GM12878 (cell line): Measurements from ENCODE around the gene AAGAB. TPM values are rescaled to one million over a fixed set of nuclear protein-coding genes. Genes with fewer than 3 reads are reported as not detected.

Experiments used
- ATAC-seq: fragments of 200-7000 bp; cut with Tn5 transposase; 3 replicates; pipeline ENCODE4 v1.9.1; 2020; ENCODE audit warnings: mild to moderate bottlenecking, moderate library complexity
- BruUV-seq: library from RNA; stranded (reverse); fragments of 400-500 nt; replicated peaks from 2 replicates; lab custom pipeline; 2021; lab: Mats Ljungman, UMichigan
- CTCF ChIA-PET: fragments of 300-600 bp; sonication (Branson Sonifier 250); formaldehyde crosslinking; extraction: SDS; loops from one replicate; lab custom pipeline; 2021; ENCODE audit warnings: inconsistent platforms; lab: Yijun Ruan, JAX
- POLR2A ChIA-PET: fragments of 350-600 bp; formaldehyde crosslinking; extraction: SDS; loops from one replicate; lab custom pipeline; 2021; ENCODE audit warnings: inconsistent platforms; lab: Charles Lee
- RAD21 ChIA-PET: fragments of 300-600 bp; sonication (Branson Sonifier 250); formaldehyde crosslinking; loops from one replicate; lab custom pipeline; 2023; ENCODE audit warnings: antibody characterized with exemption; ENCODE audit not compliant: unreplicated experiment; lab: Charles Lee
- SMC1A ChIA-PET: fragments of 300-600 bp; sonication (Branson Sonifier 250); formaldehyde crosslinking; loops from one replicate; lab custom pipeline; 2023; ENCODE audit not compliant: unreplicated experiment, uncharacterized antibody; lab: Charles Lee
- DNase-seq: peaks from one replicate; pipeline ENCODE4 v3.0.0-alpha.2; 2011; ENCODE audit warnings: low read depth, low spot score
- FAIRE-seq: peaks from 3 replicates; lab custom pipeline; 2011; peaks lifted over from hg19 to GRCh38; lab: Jason Lieb, UNC
- H2AFZ ChIP-seq: 2 replicates; pipeline ENCODE4 v1.6.0; 2011; ENCODE audit warnings: low read depth, low read length, control low read depth; ENCODE audit not compliant: control insufficient read depth
- H3K27ac ChIP-seq: 2 replicates; pipeline ENCODE4 v1.5.1; 2011; ENCODE audit warnings: control low read depth; ENCODE audit not compliant: control insufficient read depth, insufficient read depth
- H3K27me3 ChIP-seq, 2 experiments: replicated peaks in 1 of 2; 2 replicates each; pipeline versions ENCODE4 v1.6.0 to v1.6.1; 2011; ENCODE audit warnings: low read length in 1 of 2; ENCODE audit not compliant: control insufficient read depth in 2 of 2, insufficient read depth in 2 of 2
- H3K36me3 ChIP-seq, 2 experiments: 2 replicates each; pipeline ENCODE4 v1.5.1; 2011; ENCODE audit warnings: low read length in 1 of 2; ENCODE audit not compliant: control insufficient read depth in 2 of 2, insufficient read depth in 2 of 2
- H3K4me1 ChIP-seq: 2 replicates; pipeline ENCODE4 v1.6.1; 2011; ENCODE audit warnings: mild to moderate bottlenecking, low read length, moderate library complexity, mixed read lengths; ENCODE audit not compliant: control insufficient read depth, insufficient read depth
- H3K4me2 ChIP-seq: 2 replicates; pipeline ENCODE4 v1.6.0; 2011; ENCODE audit warnings: control low read depth; ENCODE audit not compliant: control insufficient read depth, insufficient read depth
- H3K4me3 ChIP-seq: fragments of 200-600 bp; sonication (generic); 2 replicates; pipeline ENCODE4 v1.5.1; 2016
- H3K79me2 ChIP-seq: 2 replicates; pipeline ENCODE4 v1.6.0; 2011; ENCODE audit warnings: low read length; ENCODE audit not compliant: control insufficient read depth, insufficient read depth
- H3K9ac ChIP-seq: 2 replicates; pipeline ENCODE4 v1.8.0; 2011; ENCODE audit warnings: low read length, control low read depth, mixed read lengths; ENCODE audit not compliant: control insufficient read depth, insufficient read depth
- H3K9me3 ChIP-seq: replicated peaks from 3 replicates; pipeline ENCODE4 v1.5.1; 2011; ENCODE audit warnings: mild to moderate bottlenecking, low read length; ENCODE audit not compliant: control insufficient read depth, insufficient read depth
- H4K20me1 ChIP-seq: 2 replicates; pipeline ENCODE4 v1.6.0; 2011; ENCODE audit not compliant: control insufficient read depth, insufficient read depth
- CBX5 ChIP-seq: sonication (generic); IDR thresholded peaks from 2 replicates; pipeline ENCODE4 v1.6.1; 2016; ENCODE audit warnings: low read depth, moderate library complexity, mild to moderate bottlenecking, inconsistent platforms
- NR2C2 ChIP-seq: IDR thresholded peaks from 2 replicates; pipeline ENCODE4 v1.6.1; 2011; ENCODE audit warnings: borderline replicate concordance, low read depth; ENCODE audit not compliant: control insufficient read depth, insufficient read length
- RAD21 ChIP-seq: IDR thresholded peaks from 2 replicates; pipeline ENCODE4 v1.6.1; 2011; ENCODE audit warnings: mild to moderate bottlenecking, low read depth, low read length, moderate library complexity; ENCODE audit not compliant: insufficient read depth
- SPI1 ChIP-seq: IDR thresholded peaks from 2 replicates; pipeline ENCODE4 v1.6.1; 2011; ENCODE audit warnings: low read depth, mild to moderate bottlenecking, low read length, moderate library complexity, borderline replicate concordance; ENCODE audit not compliant: insufficient read depth
- SUPT20H ChIP-seq: IDR thresholded peaks from 2 replicates; pipeline ENCODE4 v1.6.1; 2011; ENCODE audit warnings: low read depth, mild to moderate bottlenecking, low read length, moderate library complexity, borderline replicate concordance; ENCODE audit not compliant: control insufficient read depth
- ZBED1 ChIP-seq: IDR thresholded peaks from 2 replicates; pipeline ENCODE4 v1.6.1; 2016; ENCODE audit warnings: borderline replicate concordance
- WGBS: methylation state at CpG from one replicate; pipeline ENCODE4 v1.1.6; 2016; ENCODE audit warnings: low lambda C conversion rate; ENCODE audit not compliant: insufficient replicate concordance, insufficient coverage; ENCODE audit errors: missing lambda C conversion rate; 5-methylcytosine and 5-hydroxymethylcytosine counted together
- in situ Hi-C: fragments of 300-500 bp; cut with MboI; formaldehyde crosslinking; loops from 9 replicates; pipeline ENCODE4 v1.14.3; 2018; ENCODE audit warnings: mixed read lengths
- intact Hi-C: fragments of 100-400 bp; cut with micrococcal nuclease; formaldehyde crosslinking; loops from one replicate; pipeline ENCODE4 v1.14.2; 2022; ENCODE audit not compliant: unreplicated experiment
- polyA plus RNA-seq, 11 experiments: library from polyadenylated mRNA; depleted of rRNA in 4 of 11; unstranded in 6 of 11; stranded (reverse) in 5 of 11; fragments of >200 nt; fragmentation: Nextera tagmentation in 4 of 11; fragmentation: Illumina TruSeq in 1 of 11; extraction: Ambion mirVana in 4 of 11; extraction: Trizol in 1 of 11; gene quantifications; 1 replicate in 1 of 11; 2 replicates in 10 of 11; pipeline versions ENCODE4 v1.2.1 to v1.2.3, GENCODE V29; 2011 to 2016; ENCODE audit warnings: inconsistent platforms in 2 of 11, missing spikeins in 2 of 11, low read depth in 1 of 11
- total RNA-seq, 4 experiments: library from RNA; depleted of rRNA in 3 of 4; stranded (reverse); fragments of >200 nt in 3 of 4; fragmentation: Illumina TruSeq in 1 of 4; extraction: Trizol in 1 of 4; gene quantifications; 2 replicates each; pipeline versions ENCODE4 v1.2.1 to v1.2.3, GENCODE V29; 2013 to 2021
- TF ChIP-seq, protein P1 (sequence below): IDR thresholded peaks from 2 replicates; pipeline ENCODE4 v1.6.1; 2012; ENCODE audit warnings: low read depth, low read length, improper control_type of control experiment
- TF ChIP-seq, protein P2 (sequence below): fragments of 450-650 bp; IDR thresholded peaks from 2 replicates; pipeline ENCODE4 v1.6.1; 2016; ENCODE audit warnings: mild to moderate bottlenecking

The AAGAB gene
- total and polyA plus RNA-seq, 10 of the 15 experiments (the other 5 are each of a cell fraction or from before 2014, with no cell fraction given): 11.4 to 62.3 (median 38.0) TPM

DNA sequence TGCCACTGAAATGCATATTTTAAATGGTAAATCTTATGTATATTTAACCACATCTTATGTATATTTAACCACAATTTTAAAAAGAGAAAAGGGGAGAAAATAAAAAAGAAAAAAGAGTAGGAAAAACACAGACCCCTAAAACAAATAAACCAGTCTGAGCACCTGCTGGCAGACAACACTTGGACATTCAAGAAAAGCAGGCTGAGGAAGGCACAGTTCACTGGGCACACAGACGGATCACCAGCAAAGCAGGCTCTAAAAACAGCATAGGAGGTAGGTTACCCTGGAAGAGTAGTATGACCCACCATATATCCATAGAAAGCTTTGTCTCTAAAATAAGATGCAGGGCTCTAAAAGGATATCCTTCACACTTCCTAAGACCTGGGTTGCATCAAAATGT lies 27.0 kb downstream of the AAGAB start:
- FAIRE-seq (no peak), ATAC-seq (no peak), DNase-seq (no peak)
- peaks cover 3 to 9% of the 10 kb centered on the region in 2 experiments for H3K36me3 ChIP-seq
- H3K4me2 ChIP-seq: no peak overlapping the region
- BruUV-seq: no TSS peak
- no peaks in the 10 kb centered on the region for H4K20me1 ChIP-seq
- intact Hi-C loops: no loop called here
- no peak for TF ChIP-seq SPI1
- no peak for TF ChIP-seq CBX5
- no peak for TF ChIP-seq SUPT20H
- no peak for TF ChIP-seq RAD21
- H3K27ac ChIP-seq: no peak overlapping the region
- H3K79me2 ChIP-seq: no peaks in the 10 kb centered on the region
- in situ Hi-C loops: no loop called here
- ChIA-PET RAD21 (no interaction called here), SMC1A (interaction anchor here (0.7 kb wide), 1 partner anchor 54 kb away, joined by 3 read pairs; no protein-coding TSS in a partner anchor), CTCF (interaction anchor here (1.2 kb wide), 1 partner anchor 12 kb away, joined by 3 read pairs; no protein-coding TSS in a partner anchor), POLR2A (no interaction called here)
- H3K9me3 ChIP-seq: no peaks in the 10 kb centered on the region
- no peak overlapping the region for H3K4me3 ChIP-seq
- no peaks in the 10 kb centered on the region for H3K27me3 ChIP-seq
- H3K9ac ChIP-seq: no peak overlapping the region
- WGBS: 48% methylated on average over 1 of the region's 1 CpG
- H3K4me1 ChIP-seq: no peaks in the 10 kb centered on the region
- no peak overlapping the region for H2AFZ ChIP-seq

DNA sequence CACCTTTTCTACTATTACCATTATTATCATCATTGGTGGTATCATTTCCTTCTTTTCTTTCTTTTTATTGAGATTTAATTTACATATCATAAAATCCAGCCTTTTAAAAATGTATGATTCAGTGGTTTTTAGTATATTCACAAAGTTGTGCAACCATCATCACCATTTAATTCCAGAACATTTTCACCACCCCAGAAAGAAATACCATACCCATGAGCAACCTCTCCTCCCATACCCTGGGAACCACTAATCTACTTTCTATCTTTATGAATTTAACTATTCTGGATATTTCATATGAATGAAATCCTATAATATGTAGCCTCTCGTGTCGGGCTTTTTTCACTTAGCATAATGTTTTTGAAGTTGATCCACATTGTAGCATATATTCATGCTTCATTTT lies 29.1 kb downstream of the AAGAB start:
- POLR2A ChIA-PET: no interaction called here

More for the DNA sequence above, 29.1 kb downstream of the AAGAB start:
- Histone ChIP-seq H3K4me2 (no peak overlapping the region), H3K9ac (no peak overlapping the region), H3K9me3 (no peaks in the 10 kb centered on the region), H4K20me1 (no peaks in the 10 kb centered on the region), H2AFZ (no peak overlapping the region), H3K79me2 (no peaks in the 10 kb centered on the region), H3K27me3 (no peaks in the 10 kb centered on the region), H3K4me3 (no peak overlapping the region), H3K27ac (no peak overlapping the region), H3K36me3 (peaks cover 2 to 3% of the 10 kb centered on the region in 2 experiments; a peak in 3 of 4 replicates), H3K4me1 (no peaks in the 10 kb centered on the region)
- CTCF ChIA-PET: interaction anchor here (0.6 kb wide), 1 partner anchor 108 kb away, joined by 3 read pairs; no protein-coding TSS in a partner anchor
- DNase-seq (no peak), FAIRE-seq (no peak), ATAC-seq (no peak)
- intact Hi-C loops: no loop called here
- TF ChIP-seq NR2C2 (no peak), ZBED1 (no peak)
- TF ChIP-seq, protein P1, sequence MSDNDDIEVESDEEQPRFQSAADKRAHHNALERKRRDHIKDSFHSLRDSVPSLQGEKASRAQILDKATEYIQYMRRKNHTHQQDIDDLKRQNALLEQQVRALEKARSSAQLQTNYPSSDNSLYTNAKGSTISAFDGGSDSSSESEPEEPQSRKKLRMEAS: no peak
- TF ChIP-seq, protein P2, sequence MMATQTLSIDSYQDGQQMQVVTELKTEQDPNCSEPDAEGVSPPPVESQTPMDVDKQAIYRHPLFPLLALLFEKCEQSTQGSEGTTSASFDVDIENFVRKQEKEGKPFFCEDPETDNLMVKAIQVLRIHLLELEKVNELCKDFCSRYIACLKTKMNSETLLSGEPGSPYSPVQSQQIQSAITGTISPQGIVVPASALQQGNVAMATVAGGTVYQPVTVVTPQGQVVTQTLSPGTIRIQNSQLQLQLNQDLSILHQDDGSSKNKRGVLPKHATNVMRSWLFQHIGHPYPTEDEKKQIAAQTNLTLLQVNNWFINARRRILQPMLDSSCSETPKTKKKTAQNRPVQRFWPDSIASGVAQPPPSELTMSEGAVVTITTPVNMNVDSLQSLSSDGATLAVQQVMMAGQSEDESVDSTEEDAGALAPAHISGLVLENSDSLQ: no peak
- in situ Hi-C loops: no loop called here
- SMC1A ChIA-PET: interaction anchor here (1.1 kb wide), 1 partner anchor 15 kb away, joined by 4 read pairs; no protein-coding TSS in a partner anchor
- WGBS: 100% methylated on average over 2 of the region's 2 CpGs
- BruUV-seq: no TSS peak
- RAD21 ChIA-PET: no interaction called here
